GM18909 (cell line): Measurements from ENCODE around the gene CNTN4.
A peak's percentile ranks its signal among the peaks of the same experiment; 100 is the strongest.
"Not testable (repeated sequence)": the region's sequence is repeated elsewhere in the genome, so short reads cannot be mapped to it uniquely, and the experiment has no call there.

Source experiments
- ATAC-seq: cut with Tn5 transposase; IDR thresholded peaks from one replicate; pipeline ENCODE4 v1.9.1; 2021; ENCODE audit warnings: mild to moderate bottlenecking; ENCODE audit not compliant: unreplicated experiment, poor library complexity

Gene CNTN4

DNA sequence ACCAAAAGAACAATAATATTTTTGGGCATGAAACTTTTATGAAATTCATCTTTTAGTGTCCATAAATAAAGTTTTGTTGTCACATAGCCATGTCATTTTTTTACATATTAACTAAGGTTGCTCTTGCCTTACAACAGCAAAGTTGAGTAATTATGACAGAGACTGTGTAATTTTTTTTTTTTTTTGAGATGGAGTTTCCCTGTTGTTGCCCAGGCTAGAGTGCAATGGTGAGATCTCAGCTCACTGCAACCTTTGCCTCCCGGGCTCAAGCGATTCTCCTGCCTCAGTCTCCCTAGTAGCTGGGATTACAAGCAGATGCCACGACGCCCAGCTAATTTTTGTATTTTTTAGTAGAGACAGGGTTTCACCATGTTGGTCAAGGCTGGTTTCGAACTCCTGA, 894.5 kb downstream of the CNTN4 start:
- ATAC-seq = not testable (repeated sequence)

- ATAC-seq = no peak
Observed at GRCh38 chr3:2993736-2994135, 895.1 kb downstream of the CNTN4 start.

DNA sequence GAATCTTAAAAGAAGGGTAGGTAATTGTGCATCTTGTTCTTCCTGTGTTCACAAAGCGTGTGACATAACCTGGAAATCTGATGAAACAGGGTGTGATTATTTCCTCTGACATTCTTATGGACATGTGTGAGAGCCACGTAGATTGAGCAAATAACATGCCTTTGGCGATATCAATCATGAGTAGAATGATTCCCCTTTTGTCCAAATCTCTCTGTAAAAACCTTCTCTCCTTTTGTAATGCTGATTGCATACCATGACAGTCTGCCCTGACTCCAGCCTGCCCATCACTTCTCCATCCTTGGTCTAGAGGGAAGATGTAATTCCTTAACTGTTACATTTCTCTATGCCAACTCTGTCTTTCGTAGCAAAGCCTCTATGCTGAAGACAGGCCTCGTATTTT, 896.5 kb downstream of the CNTN4 start:
- no peak for ATAC-seq

GRCh38 chr3:3005146-3005744, 906.6 kb downstream of the CNTN4 start:
- ATAC-seq = no peak

DNA sequence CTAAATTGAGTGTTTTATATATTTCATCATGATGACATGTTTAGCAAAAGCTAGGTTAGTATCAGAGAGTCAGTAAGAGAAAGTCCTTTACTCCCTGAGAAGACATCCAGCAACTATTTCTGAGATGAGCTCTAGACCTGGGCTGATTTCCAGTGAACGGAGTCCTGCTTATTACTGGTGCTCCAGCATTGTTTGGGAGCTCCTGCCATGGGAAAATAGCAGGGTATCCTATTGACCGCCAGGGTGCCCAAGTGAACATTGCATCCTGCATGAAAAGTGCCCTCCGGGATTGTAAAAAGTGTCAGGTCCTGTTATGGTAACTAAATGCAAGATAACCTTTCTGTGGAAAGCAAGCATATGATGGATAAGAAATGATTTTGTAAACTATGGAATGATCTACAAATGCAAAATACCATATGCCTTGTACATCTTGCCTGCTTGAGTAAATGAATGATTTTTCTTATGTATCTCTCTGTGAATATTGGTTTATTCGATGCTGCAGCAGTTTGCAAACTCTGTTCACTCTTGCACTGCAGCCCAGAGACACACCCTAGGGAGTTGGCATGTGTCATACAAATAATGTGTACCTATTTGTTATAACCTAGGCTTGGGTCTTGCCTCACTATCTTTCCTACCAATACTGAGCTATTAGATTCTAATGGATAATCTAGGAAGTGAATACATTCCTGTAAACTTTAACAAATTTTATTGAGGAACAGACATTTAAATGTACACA, 914.8 kb downstream of the CNTN4 start:
- no peak for ATAC-seq

DNA sequence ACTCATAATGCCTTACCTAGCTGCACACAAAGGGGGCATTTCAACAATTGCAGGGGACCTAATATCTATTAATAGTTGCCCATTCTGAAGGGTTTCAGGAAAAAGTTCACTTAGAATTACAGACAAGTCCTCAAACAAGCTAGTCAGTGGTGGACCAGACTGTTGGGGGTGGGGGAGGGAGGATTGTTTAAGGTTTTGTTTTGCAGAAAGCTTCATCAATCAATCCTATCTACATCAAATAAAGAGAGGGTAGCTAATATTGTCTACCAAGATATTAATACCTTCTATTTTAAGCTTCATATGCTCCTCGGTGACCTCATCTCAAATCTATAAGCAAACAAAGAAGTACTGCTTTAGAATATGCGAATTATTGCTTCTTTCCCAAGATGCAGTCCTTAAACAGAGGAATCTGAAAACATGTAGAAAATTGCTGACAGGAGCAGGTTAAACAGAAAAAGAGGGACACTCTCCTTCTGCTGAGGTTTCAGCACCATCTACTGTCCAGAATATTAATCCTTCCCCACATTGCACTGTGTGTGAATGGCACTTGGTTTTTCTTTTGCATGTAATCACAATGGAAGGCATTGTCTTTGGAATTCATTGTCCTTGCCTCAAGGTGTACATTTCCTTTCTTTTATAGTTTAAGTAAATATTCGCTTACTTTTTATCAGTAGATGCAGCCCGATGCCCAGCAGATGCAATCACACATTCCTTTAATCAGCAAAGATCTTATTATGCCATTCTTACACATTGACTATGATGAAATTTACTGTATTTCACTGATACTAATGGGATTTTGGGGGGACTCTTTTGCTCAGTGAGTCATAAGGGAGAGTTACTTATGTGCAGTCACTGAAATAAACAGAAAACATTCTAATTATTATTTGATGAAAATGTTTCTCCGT, 916.8 kb downstream of the CNTN4 start:
- peak; percentile 69 for ATAC-seq

DNA sequence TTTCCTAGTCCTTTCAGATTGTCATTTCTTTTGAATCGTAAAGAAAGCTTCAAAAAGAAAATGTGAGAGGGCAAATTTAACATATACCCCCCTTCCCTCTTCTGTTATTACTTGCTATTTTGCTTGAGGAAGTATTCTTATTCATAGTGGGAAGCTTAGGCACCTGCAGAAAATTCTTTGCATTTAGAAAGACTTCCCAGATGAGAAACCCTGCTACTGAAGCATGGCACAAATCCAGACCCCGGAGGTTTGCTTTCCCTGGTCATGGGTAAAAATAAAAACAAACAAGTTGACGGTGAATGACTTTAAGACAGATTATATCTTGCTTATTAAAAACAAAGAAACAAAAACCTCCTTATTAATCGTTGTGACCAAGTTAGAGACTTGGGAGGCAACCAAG, 917.6 kb downstream of the CNTN4 start:
- no peak for ATAC-seq

DNA sequence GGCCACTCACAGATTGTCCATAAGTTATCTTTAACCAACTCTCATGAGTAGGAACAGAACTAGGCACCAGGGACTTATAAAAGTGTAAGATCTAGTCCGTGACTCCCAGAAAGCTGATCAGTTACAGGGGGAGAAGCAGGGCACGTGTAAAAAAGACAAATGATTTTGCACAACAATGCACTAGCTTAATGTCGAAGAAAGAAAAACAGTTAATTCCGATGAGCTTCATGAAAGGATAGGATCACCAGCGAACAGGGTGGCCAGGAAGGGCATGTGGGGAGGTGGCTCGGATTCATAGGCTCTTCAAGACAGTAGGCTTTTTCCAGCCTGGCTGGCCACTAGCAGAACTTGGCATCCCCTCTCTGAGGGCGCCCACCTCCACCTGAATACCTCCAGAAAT, 921.5 kb downstream of the CNTN4 start:
- no peak for ATAC-seq

- no peak for ATAC-seq
Observed at GRCh38 chr3:3023111-3023745, 924.6 kb downstream of the CNTN4 start.

DNA sequence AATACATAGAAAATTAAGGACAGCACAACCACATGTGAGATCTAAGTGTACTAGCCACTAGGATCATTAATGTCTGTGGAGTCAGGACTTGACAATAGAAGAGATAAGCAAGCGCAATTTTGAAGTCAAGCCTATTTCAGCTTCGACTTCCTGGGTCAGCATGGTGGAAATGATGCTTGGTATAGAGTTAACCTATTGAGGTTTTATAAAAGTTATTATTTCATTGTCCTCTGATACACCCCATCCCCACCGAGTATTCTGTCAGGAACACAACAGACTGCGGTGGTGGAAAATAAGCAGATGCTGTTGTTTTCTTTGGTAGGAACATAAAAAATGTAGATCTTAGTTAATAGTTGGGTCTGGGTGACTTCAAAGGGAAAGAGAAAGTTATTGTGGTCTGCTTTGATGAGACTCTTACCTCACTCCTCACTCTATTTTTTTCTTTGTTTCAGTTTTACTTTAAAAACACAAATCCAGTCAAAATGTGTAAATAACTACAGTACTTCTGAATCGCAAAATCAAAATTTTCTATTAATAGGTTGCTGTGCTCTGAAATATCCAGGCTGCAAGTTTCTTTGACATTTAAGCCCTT, 929.4 kb downstream of the CNTN4 start:
- ATAC-seq = peak; percentile 94

- no peak for ATAC-seq
Observed at GRCh38 chr3:3031326-3031725, 932.7 kb downstream of the CNTN4 start.

GRCh38 chr3:3037156-3037555, 938.5 kb downstream of the CNTN4 start:
- ATAC-seq = no peak

DNA sequence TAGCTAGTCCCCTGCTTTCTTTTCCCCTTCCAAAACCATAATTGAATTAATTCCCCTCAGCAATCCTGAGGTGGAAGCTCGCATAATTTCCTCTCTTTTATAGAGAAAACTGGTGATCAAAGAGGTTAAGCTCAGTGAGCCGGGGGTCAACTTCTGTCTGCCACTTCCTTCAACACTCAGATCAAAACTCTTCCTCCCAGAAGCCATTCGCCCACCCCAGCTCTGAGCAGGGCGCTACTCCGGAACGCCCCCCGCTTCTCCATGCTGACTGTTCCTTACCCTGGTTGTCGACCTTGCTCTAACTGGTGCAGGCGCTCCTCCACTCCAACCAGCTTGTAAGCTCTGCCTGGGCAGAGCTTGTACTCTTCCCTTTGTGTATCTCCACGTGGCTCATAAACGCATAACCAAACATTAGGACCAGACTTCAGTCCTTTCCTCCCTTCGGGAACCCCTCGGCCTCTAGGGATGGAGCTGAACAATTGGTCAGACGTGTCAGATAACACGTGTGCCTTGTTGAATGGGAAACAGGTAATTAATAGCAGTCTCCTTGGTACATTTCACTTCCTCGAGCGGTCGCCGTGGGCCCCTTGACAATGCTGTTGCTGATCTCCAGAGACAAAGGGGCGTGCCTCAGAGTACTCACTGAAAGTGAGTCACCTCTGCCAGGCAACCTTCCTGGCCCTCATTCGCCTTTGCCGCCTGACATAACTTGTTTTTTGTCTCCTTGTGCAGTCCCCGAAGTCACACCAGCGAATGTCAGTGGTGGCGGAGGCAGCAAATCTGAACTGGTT, 939.7 kb downstream of the CNTN4 start:
- no peak for ATAC-seq

DNA sequence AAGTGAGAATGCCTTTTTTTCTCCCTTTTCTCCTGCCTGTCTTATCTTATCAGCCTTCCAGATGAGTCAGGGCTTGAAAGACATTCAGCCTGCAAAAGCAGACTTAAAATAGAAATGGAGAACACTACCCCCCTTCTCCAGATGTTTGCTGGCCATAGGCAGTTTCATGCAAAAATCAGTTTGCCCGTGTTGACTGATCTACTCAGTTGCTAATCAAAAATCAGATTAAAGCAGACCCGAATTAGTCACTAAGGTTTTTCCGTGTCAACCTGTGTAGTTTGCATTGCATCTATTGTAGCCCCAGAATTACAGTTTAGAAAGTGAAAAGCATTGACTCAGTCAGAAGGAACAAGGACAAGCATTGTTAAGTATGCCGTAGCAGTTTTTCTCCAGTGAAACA, 955.3 kb downstream of the CNTN4 start:
- no peak for ATAC-seq

GRCh38 chr3:3059645-3060044, 961.0 kb downstream of the CNTN4 start:
- ATAC-seq = no peak

DNA sequence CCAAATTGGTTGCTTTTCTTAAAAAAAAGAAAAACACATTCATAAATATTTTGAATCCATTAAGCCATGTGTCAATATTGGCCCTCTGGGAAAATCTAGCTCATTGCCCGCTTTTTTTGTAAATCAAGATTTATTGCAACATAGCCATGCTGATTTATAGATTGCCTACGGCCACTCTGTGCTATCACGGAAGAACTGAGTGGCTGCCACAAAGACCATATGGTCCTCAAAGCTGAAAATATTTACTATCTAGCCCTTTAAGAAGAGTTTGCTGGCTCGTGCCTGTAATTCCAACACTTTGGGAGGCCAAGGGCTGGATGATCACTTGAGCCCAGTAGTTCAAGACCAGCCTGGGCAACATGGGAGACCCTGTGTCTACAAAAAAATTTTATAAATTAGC, 965.6 kb downstream of the CNTN4 start:
- no peak for ATAC-seq

DNA sequence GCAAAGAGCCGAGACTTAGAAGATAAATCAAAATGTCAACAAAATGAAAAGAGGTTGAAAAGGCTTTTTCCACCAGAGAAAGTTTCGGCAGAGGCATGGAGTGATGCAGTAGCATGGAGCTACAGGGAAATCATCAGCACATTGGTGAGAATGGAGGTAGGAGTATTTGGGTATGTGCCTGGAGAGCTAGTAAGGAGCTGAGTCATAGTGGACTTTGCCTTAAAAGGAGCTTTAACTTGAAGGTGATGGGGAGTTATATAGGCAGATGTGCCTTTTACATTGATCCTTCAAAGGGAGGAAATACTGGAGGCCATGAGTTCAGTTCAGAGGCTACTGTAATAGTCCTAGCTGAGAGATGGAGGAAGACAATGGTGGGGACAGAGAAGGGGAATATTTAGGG, 967.2 kb downstream of the CNTN4 start:
- peak; percentile 33 for ATAC-seq

DNA sequence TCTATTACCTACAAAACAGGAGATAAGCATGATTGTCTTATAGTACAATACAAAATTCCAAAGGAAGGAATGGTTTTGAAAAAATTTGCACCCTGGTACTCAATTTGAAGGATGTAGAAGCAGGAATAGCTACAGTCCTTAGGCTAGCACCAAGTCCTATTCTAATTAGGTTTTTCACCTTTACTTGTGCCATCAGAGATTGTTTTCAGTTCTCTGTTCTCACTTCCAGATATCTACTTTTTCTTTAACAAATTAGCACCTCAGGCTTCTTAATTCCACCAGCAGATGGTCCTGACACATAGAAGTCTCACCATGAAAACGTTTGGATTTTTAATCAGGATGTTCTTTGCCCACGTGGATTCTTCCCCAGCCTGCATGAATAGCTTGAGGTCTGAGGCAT, 967.7 kb downstream of the CNTN4 start:
- peak; percentile 73 for ATAC-seq

DNA sequence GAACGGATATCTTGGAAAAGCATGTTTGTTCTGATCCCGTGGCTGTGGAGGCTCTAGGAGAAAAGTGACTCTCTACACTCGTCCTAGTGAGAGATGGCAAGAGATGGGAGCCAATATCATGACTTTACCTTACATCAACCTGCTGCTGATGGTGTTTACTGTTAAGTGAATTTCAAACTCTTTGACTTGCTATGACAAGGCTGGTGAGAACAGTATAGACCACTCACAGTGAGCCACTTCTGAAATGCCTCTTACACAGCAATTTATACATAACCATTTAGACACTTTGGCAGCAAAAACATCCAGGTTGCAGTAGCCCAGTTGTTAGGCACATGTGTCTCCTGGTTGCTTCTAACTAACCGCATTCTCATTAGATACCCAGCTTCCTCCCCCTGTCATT, 968.2 kb downstream of the CNTN4 start:
- no peak for ATAC-seq
